ENCODE data around the gene LARP6.

- no peak for TF ChIP-seq CTCF (IDR thresholded peaks at IDR 0.05)
- no peak for TF ChIP-seq POLR2A (IDR thresholded peaks at IDR 0.05)
These were observed 70.3 kb downstream of the LARP6 start for GRCh38 chr15:70783610-70784022.
